ENCODE results near the gene RSPH9.

RSPH9 gene

GRCh38 chr6:43710576-43710975 lies 65.7 kb downstream of the RSPH9 start:
- DNase-seq (ENCODE audit: low read depth): no peak

- no peak for DNase-seq (ENCODE audit: low read depth)
These were observed 67.7 kb downstream of the RSPH9 start for GRCh38 chr6:43712579-43712978.

GRCh38 chr6:43713643-43714310 lies 68.9 kb downstream of the RSPH9 start:
- no peak for DNase-seq (ENCODE audit: low read depth)

- no peak for DNase-seq (ENCODE audit: low read depth)
These were observed 69.6 kb downstream of the RSPH9 start for GRCh38 chr6:43714311-43715055.

GRCh38 chr6:43715056-43715788 lies 70.4 kb downstream of the RSPH9 start:
- no peak for DNase-seq (ENCODE audit: low read depth)

DNA sequence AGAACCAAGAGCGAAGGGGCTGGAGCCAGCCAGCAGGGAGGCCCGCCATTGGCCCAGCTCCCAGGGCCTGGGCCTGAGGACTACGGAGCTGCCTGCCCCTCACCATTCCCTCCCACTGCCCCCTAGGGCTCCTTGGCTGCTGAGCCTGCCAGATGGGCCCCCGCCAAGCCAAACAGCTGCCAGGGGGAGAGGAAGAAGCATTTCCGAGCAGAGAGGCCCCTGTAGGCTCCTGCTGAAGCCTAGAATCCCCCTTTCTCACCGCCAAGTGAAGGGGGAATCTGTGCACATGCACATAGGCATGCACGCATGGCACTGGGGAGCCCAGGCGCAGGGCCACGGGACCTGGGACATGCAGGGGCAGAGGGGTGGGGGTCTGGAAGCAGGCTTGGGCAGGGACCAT lies 71.3 kb downstream of the RSPH9 start:
- no peak for DNase-seq (ENCODE audit: low read depth)

DNA sequence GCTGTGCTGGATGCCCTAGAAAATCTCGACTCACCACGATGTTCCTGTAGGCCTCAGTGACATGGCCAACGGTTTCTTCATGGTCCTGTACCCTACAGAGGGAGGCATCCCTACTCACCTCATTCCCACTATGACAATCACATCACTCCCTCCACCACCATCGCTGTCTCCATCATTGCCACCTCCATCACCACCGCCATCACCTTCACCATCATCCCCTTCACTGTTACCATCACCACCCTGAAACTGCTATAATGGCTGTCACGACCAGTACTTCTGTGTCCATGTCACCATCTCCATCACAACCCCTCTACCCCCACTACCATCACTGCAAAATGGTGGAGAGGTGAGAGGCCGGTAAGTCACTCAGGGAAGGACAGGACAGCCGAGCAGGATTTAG lies 72.6 kb downstream of the RSPH9 start:
- DNase-seq (ENCODE audit: low read depth): no peak

- no peak for DNase-seq (ENCODE audit: low read depth)
These were observed 73.0 kb downstream of the RSPH9 start for GRCh38 chr6:43717822-43718221.

- no peak for DNase-seq (ENCODE audit: low read depth)
These were observed 73.7 kb downstream of the RSPH9 start for GRCh38 chr6:43718387-43719105.

DNA sequence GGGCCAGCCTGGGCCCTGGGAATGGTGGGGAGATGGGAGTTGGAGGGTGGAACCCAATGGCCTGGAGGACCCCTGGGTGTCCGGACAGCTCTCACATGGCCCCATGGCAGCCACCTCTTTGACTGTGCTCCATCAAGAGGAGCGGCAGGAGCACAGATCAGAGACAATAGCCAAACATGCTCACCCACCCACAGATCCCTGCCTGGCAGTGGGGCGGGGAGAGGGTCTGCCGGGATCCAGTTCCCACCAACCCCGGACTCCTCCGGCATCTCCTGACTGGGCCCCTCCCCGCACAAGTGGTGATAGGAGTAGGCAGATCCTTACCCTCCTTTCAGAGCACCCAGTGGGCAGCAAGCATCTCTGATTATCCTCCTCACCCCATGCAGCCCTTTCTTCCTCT lies 74.7 kb downstream of the RSPH9 start:
- DNase-seq (ENCODE audit: low read depth): no peak

DNA sequence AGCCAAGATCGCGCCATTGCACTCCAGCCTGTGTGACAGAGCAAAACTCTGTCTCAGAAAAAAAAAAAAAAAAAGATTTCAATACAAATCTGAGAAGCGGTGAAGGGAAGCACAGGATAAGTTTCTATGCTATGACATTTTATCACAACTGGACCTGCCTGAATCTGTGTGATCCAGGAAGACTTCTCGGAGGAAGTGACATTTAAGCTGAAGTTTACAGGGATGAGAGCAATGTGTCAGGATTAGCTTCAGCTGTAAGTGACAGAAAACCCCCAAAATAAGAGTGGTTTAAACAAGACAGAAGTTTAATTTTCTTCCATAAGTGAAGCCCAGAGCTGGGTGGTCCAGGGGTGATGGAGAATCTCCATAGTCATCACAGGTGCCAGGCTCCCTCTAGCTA lies 76.2 kb downstream of the RSPH9 start:
- no peak for DNase-seq (ENCODE audit: low read depth)
